NT2/D1 (cell line): Measurements from ENCODE around the gene UGT1A6.

Source experiments
- YY1 ChIP-seq: IDR thresholded peaks from 2 replicates; pipeline ENCODE4 v1.6.1; 2011; ENCODE audit not compliant: insufficient read length, insufficient read depth
- ZNF274 ChIP-seq: IDR thresholded peaks from 2 replicates; pipeline ENCODE4 v1.6.1; 2011; ENCODE audit warnings: mild to moderate bottlenecking, low read depth, low read length

GRCh38 chr2:233690444-233690843, 2.2 kb upstream of the UGT1A6 start:
- no peak for TF ChIP-seq YY1
- no peak for TF ChIP-seq ZNF274
